IMR-90 (cell line): Measurements from ENCODE around the gene HMGN2. TPM values are rescaled to one million over a fixed set of nuclear protein-coding genes. Genes with fewer than 3 reads are reported as not detected.

Experiments used
- ATAC-seq: fragments of 200-7000 bp; cut with Tn5 transposase; 2 replicates; pipeline ENCODE4 v1.9.1; 2020; ENCODE audit warnings: low read depth, mild to moderate bottlenecking, moderate library complexity
- BruUV-seq: library from RNA; stranded (reverse); fragments of 400-500 nt; replicated peaks from 2 replicates; lab custom pipeline; 2021; lab: Mats Ljungman, UMichigan
- CTCF ChIA-PET: fragments of 300-600 bp; formaldehyde crosslinking; extraction: SDS; loops from one replicate; lab custom pipeline; 2021; ENCODE audit warnings: antibody characterized with exemption; lab: Yijun Ruan, JAX
- POLR2A ChIA-PET: fragments of 300-600 bp; sonication (Branson Sonifier 250); formaldehyde crosslinking; loops from one replicate; lab custom pipeline; 2022; ENCODE audit warnings: antibody characterized with exemption; ENCODE audit not compliant: unreplicated experiment; lab: Charles Lee
- DNase-seq: peaks from one replicate; pipeline ENCODE4 v3.0.0; 2013
- H2AFZ ChIP-seq: replicated peaks from 2 replicates; pipeline ENCODE3; 2013; ENCODE audit warnings: low read length, mild to moderate bottlenecking; ENCODE audit not compliant: poor library complexity
- H2AK5ac ChIP-seq: 2 replicates; pipeline ENCODE4 v1.6.1; 2013; ENCODE audit warnings: low read depth, low read length, inconsistent platforms
- H2AK9ac ChIP-seq: replicated peaks from 2 replicates; pipeline ENCODE3; 2013; ENCODE audit warnings: mild to moderate bottlenecking, low read depth, low read length, moderate library complexity; ENCODE audit not compliant: poor library complexity
- H2BK120ac ChIP-seq: 2 replicates; pipeline ENCODE4 v1.6.1; 2013; ENCODE audit warnings: low read depth, low read length, inconsistent platforms
- H2BK15ac ChIP-seq: 3 replicates; pipeline ENCODE4 v1.6.1; 2013; ENCODE audit warnings: low read depth, low read length, inconsistent platforms
- H2BK20ac ChIP-seq: 2 replicates; pipeline ENCODE4 v1.6.1; 2013; ENCODE audit warnings: low read depth, mild to moderate bottlenecking, inconsistent platforms, low read length, moderate library complexity
- H2BK5ac ChIP-seq: 2 replicates; pipeline ENCODE4 v1.6.1; 2013; ENCODE audit warnings: mild to moderate bottlenecking, low read depth, low read length, inconsistent platforms; ENCODE audit not compliant: poor library complexity, severe bottlenecking
- H3K14ac ChIP-seq: replicated peaks from 2 replicates; pipeline ENCODE4 v1.6.1; 2013; ENCODE audit warnings: low read depth, low read length, inconsistent platforms
- H3K18ac ChIP-seq: 2 replicates; pipeline ENCODE4 v1.6.1; 2013; ENCODE audit warnings: low read depth, low read length, control low read depth
- H3K23ac ChIP-seq: 2 replicates; pipeline ENCODE4 v1.6.1; 2013; ENCODE audit warnings: low read depth, low read length, inconsistent platforms
- H3K27ac ChIP-seq: 2 replicates; pipeline ENCODE4 v1.5.1; 2013; ENCODE audit warnings: mild to moderate bottlenecking, control low read depth, low read length; ENCODE audit not compliant: insufficient read depth
- H3K27me3 ChIP-seq: 2 replicates; pipeline ENCODE4 v1.6.1; 2013; ENCODE audit warnings: low read length; ENCODE audit not compliant: control insufficient read depth, insufficient read depth
- H3K36me3 ChIP-seq: 2 replicates; pipeline ENCODE4 v1.6.1; 2013; ENCODE audit warnings: low read length, mixed read lengths; ENCODE audit not compliant: control insufficient read depth, insufficient read depth
- H3K4ac ChIP-seq: 2 replicates; pipeline ENCODE4 v1.6.1; 2013; ENCODE audit warnings: low read depth, low read length, inconsistent platforms
- H3K4me1 ChIP-seq: 2 replicates; pipeline ENCODE4 v1.6.1; 2013; ENCODE audit warnings: low read length, mixed read lengths; ENCODE audit not compliant: control insufficient read depth, insufficient read depth
- H3K4me2 ChIP-seq: 2 replicates; pipeline ENCODE4 v1.6.1; 2013; ENCODE audit warnings: low read depth, mild to moderate bottlenecking, control low read depth, low read length, moderate library complexity
- H3K4me3 ChIP-seq: 2 replicates; pipeline ENCODE4 v1.5.1; 2013; ENCODE audit warnings: low read depth, mild to moderate bottlenecking, control low read depth, low read length, moderate library complexity; ENCODE audit not compliant: insufficient read depth
- H3K56ac ChIP-seq: 2 replicates; pipeline ENCODE4 v1.6.1; 2013; ENCODE audit warnings: low read length, inconsistent platforms; ENCODE audit not compliant: insufficient read depth; ENCODE audit errors: extremely low read depth
- H3K79me1 ChIP-seq, 2 experiments: 2 replicates each; pipeline ENCODE4 v1.6.1; 2013; ENCODE audit warnings: low read length in 2 of 2, inconsistent platforms in 1 of 2, low read depth in 1 of 2
- H3K9ac ChIP-seq: 2 replicates; pipeline ENCODE4 v1.6.1; 2013; ENCODE audit warnings: low read depth, low read length, control low read depth
- H3K9me1 ChIP-seq: 2 replicates; pipeline ENCODE4 v1.6.1; 2013; ENCODE audit warnings: low read length, inconsistent platforms; ENCODE audit not compliant: insufficient read depth
- H3K9me3 ChIP-seq: 2 replicates; pipeline ENCODE4 v1.6.1; 2013; ENCODE audit warnings: low read length; ENCODE audit not compliant: control insufficient read depth, insufficient read depth
- H4K20me1 ChIP-seq: 2 replicates; pipeline ENCODE4 v1.6.1; 2013; ENCODE audit warnings: low read length, inconsistent platforms; ENCODE audit not compliant: insufficient read depth
- H4K5ac ChIP-seq: 2 replicates; pipeline ENCODE4 v1.6.1; 2013; ENCODE audit warnings: mild to moderate bottlenecking, low read depth, low read length, control low read depth
- H4K8ac ChIP-seq, 2 experiments: 2 replicates each; pipeline ENCODE4 v1.6.1; 2013; ENCODE audit warnings: low read depth in 2 of 2, low read length in 2 of 2, control low read depth in 1 of 2, inconsistent platforms in 1 of 2
- H4K91ac ChIP-seq: 2 replicates; pipeline ENCODE4 v1.6.1; 2013; ENCODE audit warnings: low read depth, low read length, inconsistent platforms; ENCODE audit not compliant: insufficient read depth
- BHLHE40 ChIP-seq: fragments of 150-350 bp; IDR thresholded peaks from 2 replicates; pipeline ENCODE4 v1.6.1; 2016; ENCODE audit warnings: mild to moderate bottlenecking, low read depth, low read length
- CEBPB ChIP-seq: IDR thresholded peaks from 2 replicates; pipeline ENCODE4 v1.6.1; 2012; ENCODE audit warnings: low read depth, low read length, improper control_type of control experiment
- CHD1 ChIP-seq: IDR thresholded peaks from 2 replicates; pipeline ENCODE4 v1.6.1; 2012; ENCODE audit warnings: low read depth, low read length, improper control_type of control experiment
- ELK1 ChIP-seq: fragments of 150-350 bp; IDR thresholded peaks from 2 replicates; pipeline ENCODE4 v1.6.1; 2016; ENCODE audit warnings: low read depth, mild to moderate bottlenecking, low read length, moderate library complexity, borderline replicate concordance
- FOS ChIP-seq: fragments of 150-350 bp; IDR thresholded peaks from 2 replicates; pipeline ENCODE4 v1.6.1; 2016; ENCODE audit warnings: low read depth, low read length
- MAFK ChIP-seq: IDR thresholded peaks from 2 replicates; pipeline ENCODE4 v1.6.1; 2012; ENCODE audit warnings: low read depth, low read length, improper control_type of control experiment
- MAZ ChIP-seq: IDR thresholded peaks from 2 replicates; pipeline ENCODE4 v1.6.1; 2012; ENCODE audit warnings: low read depth, mild to moderate bottlenecking, low read length, improper control_type of control experiment, moderate library complexity, borderline replicate concordance
- MXI1 ChIP-seq: IDR thresholded peaks from 2 replicates; pipeline ENCODE4 v1.6.1; 2012; ENCODE audit warnings: low read depth, mild to moderate bottlenecking, low read length, moderate library complexity, borderline replicate concordance
- NFE2L2 ChIP-seq: fragments of 150-350 bp; IDR thresholded peaks from 2 replicates; pipeline ENCODE4 v1.6.1; 2016; ENCODE audit warnings: low read depth, mild to moderate bottlenecking, low read length
- POLR2A ChIP-seq: IDR thresholded peaks from 2 replicates; pipeline ENCODE4 v1.6.1; 2012; ENCODE audit warnings: mild to moderate bottlenecking, low read depth, low read length
- RAD21 ChIP-seq: IDR thresholded peaks from 2 replicates; pipeline ENCODE4 v1.6.1; 2012; ENCODE audit warnings: low read length, improper control_type of control experiment
- RCOR1 ChIP-seq: IDR thresholded peaks from 2 replicates; pipeline ENCODE4 v1.6.1; 2012; ENCODE audit warnings: mild to moderate bottlenecking, low read length, improper control_type of control experiment; ENCODE audit not compliant: insufficient replicate concordance
- RFX5 ChIP-seq: IDR thresholded peaks from 2 replicates; pipeline ENCODE4 v1.8.0; 2012; ENCODE audit warnings: low read depth, mild to moderate bottlenecking, low read length, moderate library complexity
- SMC3 ChIP-seq: fragments of 150-350 bp; IDR thresholded peaks from 2 replicates; pipeline ENCODE4 v1.6.1; 2016; ENCODE audit warnings: low read depth, mild to moderate bottlenecking, antibody characterized with exemption, low read length, moderate library complexity
- USF2 ChIP-seq: fragments of 150-350 bp; IDR thresholded peaks from 2 replicates; pipeline ENCODE4 v1.6.1; 2017; ENCODE audit warnings: mild to moderate bottlenecking, antibody characterized with exemption, low read length, low read depth
- WGBS, 2 experiments: methylation state at CpG; one replicate each; pipeline versions ENCODE4 v1.1.5 to v1.1.7; 2013; ENCODE audit warnings: missing lambda C conversion rate in 2 of 2; ENCODE audit not compliant: insufficient read length in 1 of 2; ENCODE audit errors: extremely low coverage in 2 of 2; 5-methylcytosine and 5-hydroxymethylcytosine counted together
- dilution Hi-C: fragments of 300-500 bp; cut with HindIII; formaldehyde crosslinking; loops from one replicate; pipeline ENCODE4 v1.14.3; 2018; ENCODE audit warnings: low sequenced_read_pairs; ENCODE audit not compliant: unreplicated experiment
- in situ Hi-C: fragments of 300-500 bp; cut with MboI; formaldehyde crosslinking; loops from 3 replicates; pipeline ENCODE4 v1.14.3; 2019; ENCODE audit warnings: low sequenced_read_pairs, inconsistent platforms, mixed read lengths
- intact Hi-C: fragments of 100-400 bp; cut with micrococcal nuclease; formaldehyde crosslinking; loops from 2 replicates; pipeline ENCODE4 v1.10.0; 2022
- polyA plus RNA-seq, 3 experiments: library from polyadenylated mRNA; depleted of rRNA; stranded (reverse); fragments of >200 nt; gene quantifications; 2 replicates each; pipeline ENCODE4 v1.2.3, GENCODE V29; 2012; ENCODE audit warnings: low replicate concordance in 1 of 3
- total RNA-seq: library from RNA; depleted of rRNA; stranded (reverse); fragments of >200 nt; gene quantifications from 2 replicates; pipeline ENCODE4 v1.2.3, GENCODE V29; 2012

Gene HMGN2
- total and polyA plus RNA-seq, 2 of the 4 experiments (the other 2 are of a cell fraction), result 367 to 505 TPM

- 63% methylated on average over 2 of the region's 8 CpGs; no CpG with 5 or more reads in 1 of the 2 experiments for WGBS, 2 experiments
- no peak overlapping the region for H3K18ac ChIP-seq
- CTCF ChIA-PET, result no interaction called here
- peaks cover 4% of the 10 kb centered on the region for H3K4me1 ChIP-seq
- H3K14ac ChIP-seq, result no peak overlapping the region
- intact Hi-C loops (no loop called here), dilution Hi-C loops (no loop called here), in situ Hi-C loops (no loop called here)
- H3K4me2 ChIP-seq, result no peak overlapping the region
- H2BK20ac ChIP-seq, result no peak overlapping the region
- H4K91ac ChIP-seq, result no peak overlapping the region
- H3K9ac ChIP-seq, result no peak overlapping the region
- no TSS peak for BruUV-seq
- POLR2A ChIA-PET, result no interaction called here
- ATAC-seq (no peak), DNase-seq (peak; percentile 19)
- H3K36me3 ChIP-seq, result peaks cover 20% of the 10 kb centered on the region
- peaks cover 20% of the 10 kb centered on the region; the same call in 1 of the 2 replicates for H4K20me1 ChIP-seq
- H3K27me3 ChIP-seq, result no peaks in the 10 kb centered on the region
- H2AK9ac ChIP-seq, result no peak overlapping the region
- H3K4me3 ChIP-seq, result no peak overlapping the region
- H3K79me1 ChIP-seq, result peaks cover 15 to 38% of the 10 kb centered on the region in 2 experiments
- H2BK15ac ChIP-seq, result no peak overlapping the region
- H3K23ac ChIP-seq, result no peak overlapping the region
- no peak overlapping the region for H2BK5ac ChIP-seq
- 0 out of 4 replicates have a peak overlapping the region, but pooled peaks of 1 of the 2 experiments have one; percentile 13 for H4K8ac ChIP-seq
- H4K5ac ChIP-seq, result no peak overlapping the region
- H2BK120ac ChIP-seq, result no peak overlapping the region
- no peak overlapping the region for H3K56ac ChIP-seq
- H3K27ac ChIP-seq, result no peak overlapping the region
- H3K9me3 ChIP-seq, result no peaks in the 10 kb centered on the region
- no peak overlapping the region for H3K4ac ChIP-seq
- no peak overlapping the region for H2AK5ac ChIP-seq
- H3K9me1 ChIP-seq, result peaks cover 3% of the 10 kb centered on the region; the same call in 1 of the 2 replicates
- no peak overlapping the region for H2AFZ ChIP-seq
- TF ChIP-seq NFE2L2, result no peak
- TF ChIP-seq RFX5, result no peak
- TF ChIP-seq MXI1, result no peak
- no peak for TF ChIP-seq RCOR1
- TF ChIP-seq MAFK, result no peak
- no peak for TF ChIP-seq POLR2A
- no peak for TF ChIP-seq RAD21
- no peak for TF ChIP-seq SMC3
- no peak for TF ChIP-seq FOS
- TF ChIP-seq ELK1, result no peak
- no peak for TF ChIP-seq MAZ
- TF ChIP-seq CEBPB, result no peak
- no peak for TF ChIP-seq USF2
- no peak for TF ChIP-seq BHLHE40
- TF ChIP-seq CHD1, result no peak
These were observed 5.4 kb downstream of the HMGN2 start for GRCh38 chr1:26477446-26478152.
